Liver (tissue), 9 donors: ENCODE measurements around the gene FBXO31. TPM values are rescaled to one million over a fixed set of nuclear protein-coding genes. Genes with fewer than 3 reads are reported as not detected.

Experiments
- DNase-seq: peaks from one replicate; pipeline ENCODE4 v3.0.0-alpha.2; 2017; ENCODE audit warnings: low spot score
- H3K27ac ChIP-seq, 2 donors: one replicate each; pipeline ENCODE4 v1.7.0; 2013; ENCODE audit warnings: inconsistent platforms in 2 of 2, low read length in 2 of 2, control low read depth in 1 of 2, low read depth in 1 of 2, mild to moderate bottlenecking in 1 of 2
- H3K27me3 ChIP-seq, 4 donors: one replicate each; pipeline versions ENCODE4 v1.6.1 to v1.7.0; 2013; ENCODE audit warnings: low read length in 3 of 4, inconsistent platforms in 1 of 4, mild to moderate bottlenecking in 1 of 4, moderate library complexity in 1 of 4; ENCODE audit not compliant: control insufficient read depth in 4 of 4, insufficient read depth in 4 of 4
- H3K36me3 ChIP-seq, 4 donors: one replicate each; pipeline versions ENCODE4 v1.6.1 to v1.7.0; 2013; ENCODE audit warnings: low read length in 3 of 4, mild to moderate bottlenecking in 3 of 4, low read depth in 1 of 4, moderate library complexity in 1 of 4; ENCODE audit not compliant: control insufficient read depth in 4 of 4, insufficient read depth in 3 of 4
- H3K4me1 ChIP-seq, 4 donors: one replicate each; pipeline versions ENCODE4 v1.6.1 to v1.7.0; 2013; ENCODE audit warnings: low read length in 3 of 4, mild to moderate bottlenecking in 3 of 4, moderate library complexity in 1 of 4; ENCODE audit not compliant: control insufficient read depth in 4 of 4, insufficient read depth in 4 of 4
- H3K4me3 ChIP-seq, 3 donors: one replicate each; pipeline versions ENCODE4 v1.6.1 to v1.7.0; 2013; ENCODE audit warnings: low read length in 3 of 3, control low read depth in 1 of 3, low read depth in 1 of 3, mild to moderate bottlenecking in 1 of 3
- H3K9ac ChIP-seq, 2 donors: one replicate each; pipeline ENCODE4 v1.7.0; 2013; ENCODE audit warnings: low read length in 2 of 2, mild to moderate bottlenecking in 2 of 2, moderate library complexity in 2 of 2, control low read depth in 1 of 2, low read depth in 1 of 2
- H3K9me3 ChIP-seq, 4 donors: one replicate each; pipeline versions ENCODE4 v1.6.1 to v1.7.0; 2013; ENCODE audit warnings: low read length in 3 of 4; ENCODE audit not compliant: control insufficient read depth in 4 of 4
- ATF3 ChIP-seq: IDR thresholded peaks from 2 replicates; pipeline ENCODE4 v1.6.1; 2016; ENCODE audit warnings: antibody characterized with exemption
- EGR1 ChIP-seq, 2 donors: IDR thresholded peaks; 2 replicates each; pipeline ENCODE4 v1.6.1; 2016 to 2018; ENCODE audit warnings: antibody characterized with exemption in 2 of 2, low read depth in 2 of 2
- FOXA1 ChIP-seq: IDR thresholded peaks from 2 replicates; pipeline ENCODE4 v1.6.1; 2016; ENCODE audit warnings: antibody characterized with exemption
- FOXA2 ChIP-seq: IDR thresholded peaks from 2 replicates; pipeline ENCODE4 v1.6.1; 2016; ENCODE audit warnings: antibody characterized with exemption
- HNF4A ChIP-seq, 2 donors: conservative IDR thresholded peaks; 2 replicates each; pipeline ENCODE4 v1.6.1; 2016; ENCODE audit warnings: antibody characterized with exemption in 2 of 2, mild to moderate bottlenecking in 2 of 2
- HNF4G ChIP-seq: IDR thresholded peaks from 2 replicates; pipeline ENCODE4 v1.6.1; 2016; ENCODE audit warnings: antibody characterized with exemption
- JUND ChIP-seq, 2 donors: IDR thresholded peaks; 2 replicates each; pipeline ENCODE4 v1.6.1; 2016; ENCODE audit warnings: antibody characterized with exemption in 2 of 2
- NR2F2 ChIP-seq: IDR thresholded peaks from 2 replicates; pipeline ENCODE4 v1.6.1; 2016; ENCODE audit warnings: antibody characterized with exemption
- RAD21 ChIP-seq, 2 donors: IDR thresholded peaks; 2 replicates each; pipeline ENCODE4 v1.6.1; 2016; ENCODE audit warnings: antibody characterized with exemption in 2 of 2, mild to moderate bottlenecking in 2 of 2
- REST ChIP-seq: IDR thresholded peaks from 2 replicates; pipeline ENCODE4 v1.6.1; 2016; ENCODE audit warnings: antibody characterized with exemption, mild to moderate bottlenecking
- RXRA ChIP-seq, 2 donors: IDR thresholded peaks; 2 replicates each; pipeline ENCODE4 v1.6.1; 2017 to 2018; ENCODE audit warnings: antibody characterized with exemption in 2 of 2, mild to moderate bottlenecking in 1 of 2
- SP1 ChIP-seq: IDR thresholded peaks from 2 replicates; pipeline ENCODE4 v1.6.1; 2018; ENCODE audit warnings: antibody characterized with exemption, mild to moderate bottlenecking
- TAF1 ChIP-seq: conservative IDR thresholded peaks from 2 replicates; pipeline ENCODE4 v1.6.1; 2016; ENCODE audit warnings: antibody characterized with exemption, mild to moderate bottlenecking
- YY1 ChIP-seq: IDR thresholded peaks from 2 replicates; pipeline ENCODE4 v1.6.1; 2016; ENCODE audit warnings: antibody characterized with exemption, mild to moderate bottlenecking
- WGBS: extraction: QIAGEN DNeasy Blood & Tissue Kit; methylation state at CpG from one replicate; pipeline ENCODE4 v1.1.7; 2013; 5-methylcytosine and 5-hydroxymethylcytosine counted together
- polyA plus RNA-seq, 2 donors: library from polyadenylated mRNA; stranded (reverse) in 1 of 2; unstranded in 1 of 2; fragments of 200-250 nt in 1 of 2; fragments of >200 nt in 1 of 2; fragmentation: Nextera tagmentation in 1 of 2; extraction: Ambion mirVana in 1 of 2; gene quantifications; one replicate each; pipeline versions ENCODE4 v1.2.1 to v1.2.3, GENCODE V29; 2013 to 2015
- total RNA-seq, 2 donors: library from RNA; depleted of rRNA; stranded (reverse); fragments of >200 nt; gene quantifications; one replicate each; pipeline ENCODE4 v1.2.3, GENCODE V29; 2014
- TF ChIP-seq, protein P1 (sequence below): fragments of 150-350 bp; IDR thresholded peaks from 2 replicates; pipeline ENCODE4 v1.5.1; 2017; ENCODE audit warnings: improper control_type of control experiment, low read depth, low read length; ENCODE audit not compliant: missing input control
- donor health status: healthy.
- donor health status: healthy.
- donor health status: healthy.
- donor health status: healthy.
- donor health status: healthy.

The FBXO31 gene
- total and polyA plus RNA-seq, 4 donors = 13.2 to 30.3 (median 18.1) TPM

- no peak overlapping the region for H3K4me3 ChIP-seq
- no peak overlapping the region for H3K9ac ChIP-seq
- H3K4me1 ChIP-seq = peaks cover 0 to 5% (median 0%) of the 10 kb centered on the region in 4 donors
- TF ChIP-seq, protein P1, sequence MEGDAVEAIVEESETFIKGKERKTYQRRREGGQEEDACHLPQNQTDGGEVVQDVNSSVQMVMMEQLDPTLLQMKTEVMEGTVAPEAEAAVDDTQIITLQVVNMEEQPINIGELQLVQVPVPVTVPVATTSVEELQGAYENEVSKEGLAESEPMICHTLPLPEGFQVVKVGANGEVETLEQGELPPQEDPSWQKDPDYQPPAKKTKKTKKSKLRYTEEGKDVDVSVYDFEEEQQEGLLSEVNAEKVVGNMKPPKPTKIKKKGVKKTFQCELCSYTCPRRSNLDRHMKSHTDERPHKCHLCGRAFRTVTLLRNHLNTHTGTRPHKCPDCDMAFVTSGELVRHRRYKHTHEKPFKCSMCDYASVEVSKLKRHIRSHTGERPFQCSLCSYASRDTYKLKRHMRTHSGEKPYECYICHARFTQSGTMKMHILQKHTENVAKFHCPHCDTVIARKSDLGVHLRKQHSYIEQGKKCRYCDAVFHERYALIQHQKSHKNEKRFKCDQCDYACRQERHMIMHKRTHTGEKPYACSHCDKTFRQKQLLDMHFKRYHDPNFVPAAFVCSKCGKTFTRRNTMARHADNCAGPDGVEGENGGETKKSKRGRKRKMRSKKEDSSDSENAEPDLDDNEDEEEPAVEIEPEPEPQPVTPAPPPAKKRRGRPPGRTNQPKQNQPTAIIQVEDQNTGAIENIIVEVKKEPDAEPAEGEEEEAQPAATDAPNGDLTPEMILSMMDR = no peak
- no peak for TF ChIP-seq HNF4G
- TF ChIP-seq NR2F2 = no peak
- TF ChIP-seq HNF4A (conservative IDR thresholded peaks at IDR 0.05) = no peak
- no peak for TF ChIP-seq FOXA1
- TF ChIP-seq FOXA2 = no peak
- no peak for TF ChIP-seq SP1
- TF ChIP-seq EGR1 (IDR thresholded peaks at IDR 0.05; ENCODE audit: low read depth in 2 of 2) = no peak
- no peak for TF ChIP-seq ATF3
- TF ChIP-seq TAF1 = no peak
- no peak for TF ChIP-seq YY1
- no peak for TF ChIP-seq RXRA (IDR thresholded peaks at IDR 0.05)
- TF ChIP-seq REST = no peak
- no peak for TF ChIP-seq RAD21 (IDR thresholded peaks at IDR 0.05)
- H3K36me3 ChIP-seq = peaks cover 4 to 30% (median 9%) of the 10 kb centered on the region in 4 donors
- no peaks in the 10 kb centered on the region for H3K27me3 ChIP-seq
- no peak for DNase-seq
- no peak overlapping the region for H3K27ac ChIP-seq
- WGBS = 92% methylated on average over 8 of the region's 8 CpGs
- no peaks in the 10 kb centered on the region for H3K9me3 ChIP-seq
Measured at GRCh38 chr16:87350031-87350430, 33.5 kb downstream of the FBXO31 start.

GRCh38 chr16:87348616-87349157 lies 34.9 kb downstream of the FBXO31 start:
- 95% methylated on average over 13 of the region's 13 CpGs for WGBS
- Histone ChIP-seq H3K27me3 (no peaks in the 10 kb centered on the region), H3K36me3 (peaks cover 7 to 38% (median 13%) of the 10 kb centered on the region in 4 donors), H3K27ac (no peak overlapping the region), H3K9ac (no peak overlapping the region), H3K4me1 (peaks cover 0 to 5% (median 0%) of the 10 kb centered on the region in 4 donors), H3K4me3 (no peak overlapping the region), H3K9me3 (no peaks in the 10 kb centered on the region)
- no peak for TF ChIP-seq NR2F2
- no peak for TF ChIP-seq YY1
- no peak for TF ChIP-seq JUND (IDR thresholded peaks at IDR 0.05)
- no peak for TF ChIP-seq HNF4A (conservative IDR thresholded peaks at IDR 0.05)
- TF ChIP-seq REST = no peak
- DNase-seq = no peak
